ENCODE data around the gene CDNF.

The CDNF gene

DNA sequence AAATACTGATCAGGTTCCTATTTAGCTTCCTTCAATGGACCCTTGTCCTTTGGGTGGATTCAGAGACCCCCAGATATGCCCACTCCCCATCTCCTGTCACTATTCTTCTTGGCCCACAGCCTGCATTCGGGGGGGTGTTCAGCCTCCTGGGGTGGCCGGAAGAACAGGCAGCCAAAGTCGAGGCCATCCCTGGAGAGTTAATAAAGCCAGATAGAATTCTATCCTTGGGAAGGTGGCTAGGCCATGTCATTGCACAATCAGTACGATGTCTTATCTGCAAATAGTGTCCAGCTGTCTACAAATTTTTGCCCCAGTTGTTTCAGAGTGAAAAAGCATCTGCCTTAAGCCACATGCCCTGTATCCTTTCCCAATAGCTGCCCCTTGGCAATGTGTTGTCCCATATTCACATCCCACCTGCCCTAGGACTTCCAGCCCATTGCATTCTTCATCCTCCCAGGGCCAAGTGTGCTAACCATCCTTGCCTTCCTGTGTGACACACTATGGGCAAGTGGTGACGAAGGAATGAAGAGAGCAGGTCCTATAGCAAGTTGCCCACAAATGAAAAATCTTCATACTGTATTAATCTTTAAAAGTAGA lies 53.3 kb downstream of the CDNF start:
- DNase-seq = no peak

DNA sequence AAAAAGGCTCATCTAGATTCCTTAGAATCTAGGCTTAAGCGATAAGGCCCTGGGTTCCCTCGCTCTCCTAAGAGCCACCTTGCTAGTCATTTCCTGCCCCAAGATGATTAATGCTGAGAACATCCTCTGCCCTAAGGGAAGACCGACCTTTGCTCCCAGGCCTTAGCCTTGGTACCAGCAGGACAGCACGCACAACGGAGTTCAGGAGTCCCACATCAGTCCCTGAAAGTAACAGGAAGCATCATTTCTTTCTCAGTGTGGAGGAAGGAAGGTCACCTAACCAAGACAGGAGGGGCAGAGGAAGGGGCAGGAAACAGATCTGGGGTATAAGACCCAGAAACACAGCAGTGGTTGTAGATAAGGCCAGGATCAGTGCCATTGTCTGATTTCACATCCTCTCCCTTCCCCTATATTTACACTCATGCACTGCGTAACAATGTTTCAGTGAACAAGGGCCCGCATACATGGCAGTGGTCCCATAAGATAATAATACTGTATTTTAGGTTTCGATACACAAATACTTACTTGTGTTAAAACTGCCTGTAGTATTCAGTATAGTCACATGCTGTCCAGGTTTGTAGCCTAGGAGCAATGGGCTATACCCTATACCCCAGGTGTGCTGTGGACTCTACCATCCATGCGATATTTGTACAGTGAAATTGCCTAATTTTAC lies 55.0 kb downstream of the CDNF start:
- no peak for DNase-seq

DNA sequence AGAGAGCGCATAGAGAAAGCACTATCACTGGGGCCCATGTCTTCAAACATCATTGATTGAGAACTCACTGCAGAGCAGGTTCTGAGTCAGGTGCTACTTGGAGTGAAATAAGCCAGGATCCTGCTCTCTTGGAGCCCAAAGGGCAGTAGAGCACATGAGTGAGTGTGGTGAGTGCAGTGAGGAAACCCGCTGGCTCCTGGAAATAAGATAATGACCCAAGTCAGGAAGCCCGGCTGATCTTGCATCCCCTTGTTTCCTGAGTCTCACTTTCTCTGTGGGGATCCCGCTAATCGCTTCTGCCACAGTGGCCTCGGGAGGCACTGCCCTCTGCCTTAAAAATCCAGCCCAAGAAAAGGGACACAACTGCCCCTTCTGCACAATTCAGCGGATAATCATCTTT lies 56.1 kb downstream of the CDNF start:
- no peak for DNase-seq

DNA sequence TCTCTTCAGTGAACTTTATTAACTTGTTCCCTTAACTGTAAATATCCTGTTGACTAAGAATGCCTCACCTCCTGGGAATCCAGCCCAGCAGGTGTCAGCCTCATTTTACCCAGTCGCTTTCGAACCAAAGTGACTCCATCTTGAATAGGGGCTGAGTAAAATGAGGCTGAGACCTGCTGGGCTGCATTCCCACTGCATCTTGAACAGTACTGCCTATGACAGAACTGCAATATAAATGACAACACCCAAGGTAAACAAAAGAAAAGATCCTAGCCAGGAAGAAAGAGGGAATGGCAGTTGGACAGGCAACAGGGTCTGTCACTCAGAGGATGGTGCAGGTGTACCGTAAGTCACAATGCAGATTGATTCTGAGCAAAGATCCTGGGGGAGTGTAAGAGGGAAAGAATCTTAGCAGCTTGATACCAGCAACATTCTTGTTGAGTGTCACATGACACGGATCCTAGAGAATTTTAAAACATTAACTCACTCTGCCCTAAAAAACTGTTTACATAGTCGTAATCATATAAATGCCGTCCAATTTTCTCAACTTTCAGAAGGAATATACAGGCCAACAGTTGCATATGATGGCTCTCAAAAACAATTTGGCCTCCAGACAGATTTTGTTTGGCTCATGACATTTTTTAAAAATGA lies 58.7 kb downstream of the CDNF start:
- no peak for DNase-seq

DNA sequence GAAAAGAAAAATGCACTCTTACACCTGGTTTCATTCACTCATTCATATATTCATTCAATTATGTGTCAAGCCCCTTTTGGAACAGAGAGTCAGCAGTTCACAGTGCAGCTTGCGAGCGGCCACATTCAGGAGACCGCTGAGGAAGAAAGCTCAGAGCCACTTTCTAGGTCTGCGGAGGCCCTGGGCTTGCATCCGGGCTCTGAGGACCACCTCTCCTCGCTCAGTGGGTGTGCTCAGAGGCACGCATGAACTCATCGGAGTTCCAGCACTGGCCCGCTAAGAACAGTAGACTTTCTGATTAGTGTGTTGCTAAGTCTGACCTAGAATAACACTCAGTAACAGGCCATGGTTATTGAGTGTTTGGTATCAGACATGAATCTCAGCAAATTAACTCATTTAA lies 61.3 kb downstream of the CDNF start:
- no peak for DNase-seq

DNA sequence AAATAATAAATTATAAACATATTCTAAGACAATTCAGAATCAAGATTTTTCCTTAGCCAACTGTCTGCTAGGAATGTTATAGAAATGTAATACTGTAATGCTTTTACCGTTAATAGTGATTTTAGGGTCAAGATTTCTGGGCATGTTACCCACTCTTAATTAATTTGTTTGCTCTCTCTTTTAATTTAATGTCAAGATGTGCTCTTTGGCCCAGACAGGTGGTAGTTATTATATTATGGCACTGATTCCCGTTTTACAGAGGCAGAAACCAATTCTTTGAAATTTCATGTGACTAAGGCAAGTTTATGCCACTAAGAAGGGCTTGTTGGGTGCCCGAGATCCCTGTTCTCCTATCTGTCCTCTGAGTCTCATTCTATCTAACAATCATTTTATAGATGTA lies 62.2 kb downstream of the CDNF start:
- DNase-seq = no peak

DNA sequence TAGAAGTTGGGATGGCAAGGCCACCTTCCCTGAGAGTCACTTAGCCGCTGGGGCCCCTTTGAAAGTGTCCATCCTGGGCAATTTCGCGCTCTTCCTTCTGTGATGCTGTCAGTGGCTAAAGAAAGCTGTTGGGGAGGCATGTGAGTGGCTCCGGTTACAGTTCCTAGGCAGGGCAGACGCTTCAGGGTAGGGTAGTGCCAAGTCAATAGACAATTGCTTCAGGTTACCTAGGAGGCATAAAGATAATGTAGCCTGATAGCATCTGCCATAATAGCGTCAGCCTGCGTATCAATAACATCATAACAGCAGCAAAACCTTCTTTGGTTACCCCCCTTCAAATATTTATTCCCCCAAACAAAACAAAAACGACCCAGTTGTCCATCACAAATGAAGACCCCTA lies 63.0 kb downstream of the CDNF start, which contains the start of gene FAM107B:
Gene FAM107B, minus strand, starts transcription at position 101 of the 400 bp plus-strand sequence. CDS start 234 bp downstream, outside the sequence.
- DNase-seq = no peak

GRCh38 chr10:14774214-14774580 lies 63.6 kb downstream of the CDNF start:
- DNase-seq = no peak

DNA sequence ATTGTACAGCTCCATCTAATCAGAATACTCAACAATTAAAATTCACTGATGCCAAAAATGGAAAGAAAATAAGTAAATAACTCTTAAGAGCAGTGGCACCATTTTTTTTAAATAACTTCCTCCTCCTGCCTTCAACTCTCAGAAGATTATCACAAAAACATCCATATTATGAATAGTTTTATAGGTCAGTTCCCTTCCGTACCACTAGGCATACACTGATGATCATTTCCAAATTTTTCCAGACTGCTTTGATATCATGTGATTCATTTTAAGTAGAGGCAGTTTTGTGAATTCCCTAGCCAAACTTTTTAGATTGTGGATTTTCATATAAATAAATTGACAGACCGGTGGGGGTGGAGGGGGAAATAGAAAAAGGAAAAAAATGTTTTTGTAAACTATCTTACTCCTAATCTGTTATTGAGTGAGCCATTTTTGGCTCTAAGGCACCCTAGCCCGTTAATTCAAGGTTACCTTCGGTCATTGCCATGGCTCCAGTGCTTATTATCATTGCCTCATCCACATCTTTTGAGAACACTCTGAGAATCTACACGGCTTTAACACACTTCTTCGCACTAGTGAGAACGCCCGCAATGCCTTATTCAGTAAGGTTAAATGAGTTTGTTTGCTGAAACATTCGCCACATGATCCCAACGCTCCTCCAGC lies 64.2 kb downstream of the CDNF start:
- no peak for DNase-seq

GRCh38 chr10:14772399-14772798 lies 65.4 kb downstream of the CDNF start:
- DNase-seq = no peak

DNA sequence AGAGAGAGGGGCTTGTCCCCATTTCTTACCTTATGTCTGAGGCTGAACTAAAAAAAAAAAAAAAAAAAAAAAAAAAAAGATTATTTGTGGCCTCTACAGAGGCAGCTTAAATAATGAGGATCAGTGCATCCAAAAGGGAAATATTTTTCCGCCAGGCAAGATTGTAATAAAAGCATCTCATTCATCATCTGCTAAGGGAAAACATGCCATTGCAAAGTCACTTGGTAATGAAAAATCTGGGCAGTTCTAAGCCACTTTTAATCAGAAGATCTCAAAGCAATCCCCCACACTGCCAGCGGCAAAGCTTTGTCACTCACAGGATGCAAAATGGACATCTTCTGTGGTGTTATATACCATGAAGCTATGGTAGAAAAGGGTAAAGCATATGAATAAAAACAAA lies 66.9 kb downstream of the CDNF start:
- DNase-seq = no peak

Measured in stimulated activated CD4-positive, alpha-beta T cell treated with anti-CD3 and anti-CD28 coated beads, Interleukin-12 subunit alpha, Interleukin-12 subunit beta, amount 100 ng/mL, for 4 hours (primary cell).